GM12865 (cell line): ENCODE data around the gene ABCC3.

Experiments
- DNase-seq: peaks from one replicate; pipeline ENCODE4 v3.0.0; 2010; ENCODE audit warnings: low read depth
- H3K4me3 ChIP-seq: 2 replicates; pipeline ENCODE4 v1.5.1; 2011; ENCODE audit warnings: mild to moderate bottlenecking, low read depth, low read length, control low read depth
- CTCF ChIP-seq: IDR thresholded peaks from 2 replicates; pipeline ENCODE4 v1.5.1; 2011; ENCODE audit warnings: low read length, control low read depth, low read depth, inconsistent platforms; ENCODE audit not compliant: insufficient read depth; ENCODE audit errors: missing control alignments

Gene ABCC3

GRCh38 chr17:50642071-50642721 is 7.5 kb downstream of the ABCC3 start:
- no peak for TF ChIP-seq CTCF
- H3K4me3 ChIP-seq, result no peak overlapping the region
- no peak for DNase-seq

GRCh38 chr17:50642722-50643656 is 8.3 kb downstream of the ABCC3 start:
- no peak for DNase-seq
- H3K4me3 ChIP-seq, result no peak overlapping the region

GRCh38 chr17:50645748-50646682 is 11.3 kb downstream of the ABCC3 start:
- DNase-seq, result no peak
- no peak for TF ChIP-seq CTCF

More at GRCh38 chr17:50642722-50643656, 8.3 kb downstream of the ABCC3 start:
- TF ChIP-seq CTCF, result no peak

GRCh38 chr17:50647187-50647586 is 12.5 kb downstream of the ABCC3 start:
- DNase-seq, result no peak
- H3K4me3 ChIP-seq, result no peak overlapping the region
- no peak for TF ChIP-seq CTCF

More at GRCh38 chr17:50645748-50646682, 11.3 kb downstream of the ABCC3 start:
- H3K4me3 ChIP-seq, result no peak overlapping the region

- TF ChIP-seq CTCF, result no peak
- no peak overlapping the region for H3K4me3 ChIP-seq
- DNase-seq, result peak; percentile 35
Observed at GRCh38 chr17:50649042-50649908, 14.6 kb downstream of the ABCC3 start.
